ENCODE data around the gene GTPBP6.

DNA sequence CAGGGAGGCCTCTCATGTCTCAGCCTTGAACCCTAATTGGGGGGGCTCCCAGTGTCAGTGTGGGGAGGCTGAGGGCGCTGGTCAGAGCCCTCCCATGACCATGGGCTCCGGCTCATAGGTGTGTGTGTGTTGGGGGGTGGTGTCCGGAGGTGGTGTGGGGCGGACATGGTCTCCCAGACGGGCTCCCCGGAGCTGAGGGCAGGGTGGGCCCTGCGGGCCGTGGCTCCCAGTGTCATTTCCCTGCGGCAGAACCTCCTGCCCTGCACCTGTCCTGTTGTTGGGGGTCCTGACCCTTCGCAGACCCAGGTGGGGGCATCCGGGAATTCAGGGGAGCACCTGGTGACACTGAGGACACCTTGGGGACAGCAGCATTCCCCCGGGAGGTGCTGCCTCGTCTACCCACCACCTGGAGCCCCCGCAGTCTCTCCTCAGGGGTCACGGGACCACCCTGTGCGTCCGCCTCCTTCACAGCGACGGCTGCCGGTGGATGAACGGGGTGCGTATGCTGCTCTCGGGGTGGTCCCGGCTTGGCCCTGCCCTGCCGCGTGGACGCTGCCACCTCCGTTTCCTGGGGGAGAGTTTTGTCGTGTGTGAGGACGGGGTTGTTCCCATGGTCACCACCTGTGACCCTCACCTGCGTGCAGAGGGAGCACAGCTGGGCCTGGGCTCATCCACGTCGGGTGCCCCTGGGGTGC lies 14.5 kb upstream of the GTPBP6 start:
- TF ChIP-seq, protein P1, sequence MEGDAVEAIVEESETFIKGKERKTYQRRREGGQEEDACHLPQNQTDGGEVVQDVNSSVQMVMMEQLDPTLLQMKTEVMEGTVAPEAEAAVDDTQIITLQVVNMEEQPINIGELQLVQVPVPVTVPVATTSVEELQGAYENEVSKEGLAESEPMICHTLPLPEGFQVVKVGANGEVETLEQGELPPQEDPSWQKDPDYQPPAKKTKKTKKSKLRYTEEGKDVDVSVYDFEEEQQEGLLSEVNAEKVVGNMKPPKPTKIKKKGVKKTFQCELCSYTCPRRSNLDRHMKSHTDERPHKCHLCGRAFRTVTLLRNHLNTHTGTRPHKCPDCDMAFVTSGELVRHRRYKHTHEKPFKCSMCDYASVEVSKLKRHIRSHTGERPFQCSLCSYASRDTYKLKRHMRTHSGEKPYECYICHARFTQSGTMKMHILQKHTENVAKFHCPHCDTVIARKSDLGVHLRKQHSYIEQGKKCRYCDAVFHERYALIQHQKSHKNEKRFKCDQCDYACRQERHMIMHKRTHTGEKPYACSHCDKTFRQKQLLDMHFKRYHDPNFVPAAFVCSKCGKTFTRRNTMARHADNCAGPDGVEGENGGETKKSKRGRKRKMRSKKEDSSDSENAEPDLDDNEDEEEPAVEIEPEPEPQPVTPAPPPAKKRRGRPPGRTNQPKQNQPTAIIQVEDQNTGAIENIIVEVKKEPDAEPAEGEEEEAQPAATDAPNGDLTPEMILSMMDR (IDR thresholded peaks at IDR 0.05) = no peak
- no peak for TF ChIP-seq ZFX (IDR thresholded peaks at IDR 0.05; ENCODE audit: borderline replicate concordance)
